ENCODE measurements around the gene WDFY1. TPM values are rescaled to one million over a fixed set of nuclear protein-coding genes. Genes with fewer than 3 reads are reported as not detected.
A peak's percentile ranks its signal among the peaks of the same experiment; 100 is the strongest.

The WDFY1 gene
- total RNA-seq, 1 experiment from 2014 or later, result 44.7 TPM

DNA sequence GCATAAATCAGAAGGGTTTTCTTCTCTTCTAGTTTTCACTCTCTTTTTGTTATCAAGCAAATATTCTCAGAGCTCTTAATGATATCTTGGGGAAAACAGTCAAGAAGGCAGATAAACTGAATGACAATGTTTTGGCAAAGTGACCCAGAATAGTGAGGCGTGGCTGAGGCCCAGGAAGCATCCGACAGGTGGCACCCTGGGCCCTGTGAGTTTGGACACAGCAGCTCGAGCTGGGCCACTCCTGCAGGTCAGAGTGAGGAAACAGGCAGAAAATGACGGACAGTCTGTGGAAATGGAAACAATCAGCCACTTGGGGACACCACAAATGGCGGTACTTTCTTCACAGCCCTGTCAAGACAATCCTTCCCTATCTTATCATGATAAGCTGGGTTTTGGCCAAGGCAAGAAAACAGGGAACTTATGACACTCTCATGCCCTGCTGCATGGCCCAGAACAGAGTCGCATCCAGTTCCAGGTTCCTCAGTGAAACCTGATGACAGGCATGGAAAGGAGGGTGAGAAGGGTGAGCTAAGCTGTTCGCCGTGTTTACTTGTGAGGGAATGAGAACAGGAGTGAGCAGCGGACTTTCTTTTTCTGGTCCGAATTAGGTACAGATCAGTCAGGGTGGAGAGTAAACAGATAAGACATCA lies 44.2 kb upstream of the WDFY1 start:
- no peak overlapping the region for H3K4me3 ChIP-seq (replicated peaks in 1 of 2; ENCODE audit: low read depth in 1 of 2, low read length in 2 of 2)
- intact Hi-C loops (cut with micrococcal nuclease), result loop anchor here (1.0 kb wide), 1 partner anchor 295 kb away; no protein-coding TSS in a partner anchor
- H3K79me2 ChIP-seq (ENCODE audit: insufficient read depth, low read length), result no peaks in the 10 kb centered on the region
- TF ChIP-seq RAD21 (IDR thresholded peaks at IDR 0.05; ENCODE audit: low read depth) (peak; percentile 62), POLR2A (IDR thresholded peaks at IDR 0.05; ENCODE audit: borderline replicate concordance, extremely low read depth, insufficient read depth, insufficient read length) (no peak), ZNF274 (IDR thresholded peaks at IDR 0.05; ENCODE audit: low read depth, low read length) (no peak), TCF7L2 (IDR thresholded peaks at IDR 0.05; ENCODE audit: borderline replicate concordance, extremely low read depth, insufficient read depth, insufficient read length) (no peak), POLR2AphosphoS5 (IDR thresholded peaks at IDR 0.05; ENCODE audit: low read depth, low read length) (no peak), JUND (IDR thresholded peaks at IDR 0.05) (no peak), CEBPB (IDR thresholded peaks at IDR 0.05; ENCODE audit: low read depth) (no peak), FOSL1 (IDR thresholded peaks at IDR 0.05; ENCODE audit: low read depth) (no peak), EZH2phosphoT487 (IDR thresholded peaks at IDR 0.05; ENCODE audit: borderline replicate concordance) (no peak), ZFX (IDR thresholded peaks at IDR 0.05) (no peak), SIN3A (IDR thresholded peaks at IDR 0.05; ENCODE audit: low read depth) (no peak), CBX3 (IDR thresholded peaks at IDR 0.05; ENCODE audit: low read depth) (no peak), SP1 (IDR thresholded peaks at IDR 0.05; ENCODE audit: low read depth) (no peak)
- TF ChIP-seq, protein P1, sequence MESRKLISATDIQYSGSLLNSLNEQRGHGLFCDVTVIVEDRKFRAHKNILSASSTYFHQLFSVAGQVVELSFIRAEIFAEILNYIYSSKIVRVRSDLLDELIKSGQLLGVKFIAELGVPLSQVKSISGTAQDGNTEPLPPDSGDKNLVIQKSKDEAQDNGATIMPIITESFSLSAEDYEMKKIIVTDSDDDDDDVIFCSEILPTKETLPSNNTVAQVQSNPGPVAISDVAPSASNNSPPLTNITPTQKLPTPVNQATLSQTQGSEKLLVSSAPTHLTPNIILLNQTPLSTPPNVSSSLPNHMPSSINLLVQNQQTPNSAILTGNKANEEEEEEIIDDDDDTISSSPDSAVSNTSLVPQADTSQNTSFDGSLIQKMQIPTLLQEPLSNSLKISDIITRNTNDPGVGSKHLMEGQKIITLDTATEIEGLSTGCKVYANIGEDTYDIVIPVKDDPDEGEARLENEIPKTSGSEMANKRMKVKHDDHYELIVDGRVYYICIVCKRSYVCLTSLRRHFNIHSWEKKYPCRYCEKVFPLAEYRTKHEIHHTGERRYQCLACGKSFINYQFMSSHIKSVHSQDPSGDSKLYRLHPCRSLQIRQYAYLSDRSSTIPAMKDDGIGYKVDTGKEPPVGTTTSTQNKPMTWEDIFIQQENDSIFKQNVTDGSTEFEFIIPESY (IDR thresholded peaks at IDR 0.05; ENCODE audit: extremely low read depth, insufficient replicate concordance, low read length), result no peak
- TF ChIP-seq, protein P2, sequence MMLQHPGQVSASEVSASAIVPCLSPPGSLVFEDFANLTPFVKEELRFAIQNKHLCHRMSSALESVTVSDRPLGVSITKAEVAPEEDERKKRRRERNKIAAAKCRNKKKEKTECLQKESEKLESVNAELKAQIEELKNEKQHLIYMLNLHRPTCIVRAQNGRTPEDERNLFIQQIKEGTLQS (IDR thresholded peaks at IDR 0.05), result no peak
- TF ChIP-seq, protein P3, sequence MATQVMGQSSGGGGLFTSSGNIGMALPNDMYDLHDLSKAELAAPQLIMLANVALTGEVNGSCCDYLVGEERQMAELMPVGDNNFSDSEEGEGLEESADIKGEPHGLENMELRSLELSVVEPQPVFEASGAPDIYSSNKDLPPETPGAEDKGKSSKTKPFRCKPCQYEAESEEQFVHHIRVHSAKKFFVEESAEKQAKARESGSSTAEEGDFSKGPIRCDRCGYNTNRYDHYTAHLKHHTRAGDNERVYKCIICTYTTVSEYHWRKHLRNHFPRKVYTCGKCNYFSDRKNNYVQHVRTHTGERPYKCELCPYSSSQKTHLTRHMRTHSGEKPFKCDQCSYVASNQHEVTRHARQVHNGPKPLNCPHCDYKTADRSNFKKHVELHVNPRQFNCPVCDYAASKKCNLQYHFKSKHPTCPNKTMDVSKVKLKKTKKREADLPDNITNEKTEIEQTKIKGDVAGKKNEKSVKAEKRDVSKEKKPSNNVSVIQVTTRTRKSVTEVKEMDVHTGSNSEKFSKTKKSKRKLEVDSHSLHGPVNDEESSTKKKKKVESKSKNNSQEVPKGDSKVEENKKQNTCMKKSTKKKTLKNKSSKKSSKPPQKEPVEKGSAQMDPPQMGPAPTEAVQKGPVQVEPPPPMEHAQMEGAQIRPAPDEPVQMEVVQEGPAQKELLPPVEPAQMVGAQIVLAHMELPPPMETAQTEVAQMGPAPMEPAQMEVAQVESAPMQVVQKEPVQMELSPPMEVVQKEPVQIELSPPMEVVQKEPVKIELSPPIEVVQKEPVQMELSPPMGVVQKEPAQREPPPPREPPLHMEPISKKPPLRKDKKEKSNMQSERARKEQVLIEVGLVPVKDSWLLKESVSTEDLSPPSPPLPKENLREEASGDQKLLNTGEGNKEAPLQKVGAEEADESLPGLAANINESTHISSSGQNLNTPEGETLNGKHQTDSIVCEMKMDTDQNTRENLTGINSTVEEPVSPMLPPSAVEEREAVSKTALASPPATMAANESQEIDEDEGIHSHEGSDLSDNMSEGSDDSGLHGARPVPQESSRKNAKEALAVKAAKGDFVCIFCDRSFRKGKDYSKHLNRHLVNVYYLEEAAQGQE (IDR thresholded peaks at IDR 0.05; ENCODE audit: low read depth), result no peak
- TF ChIP-seq, protein P4, sequence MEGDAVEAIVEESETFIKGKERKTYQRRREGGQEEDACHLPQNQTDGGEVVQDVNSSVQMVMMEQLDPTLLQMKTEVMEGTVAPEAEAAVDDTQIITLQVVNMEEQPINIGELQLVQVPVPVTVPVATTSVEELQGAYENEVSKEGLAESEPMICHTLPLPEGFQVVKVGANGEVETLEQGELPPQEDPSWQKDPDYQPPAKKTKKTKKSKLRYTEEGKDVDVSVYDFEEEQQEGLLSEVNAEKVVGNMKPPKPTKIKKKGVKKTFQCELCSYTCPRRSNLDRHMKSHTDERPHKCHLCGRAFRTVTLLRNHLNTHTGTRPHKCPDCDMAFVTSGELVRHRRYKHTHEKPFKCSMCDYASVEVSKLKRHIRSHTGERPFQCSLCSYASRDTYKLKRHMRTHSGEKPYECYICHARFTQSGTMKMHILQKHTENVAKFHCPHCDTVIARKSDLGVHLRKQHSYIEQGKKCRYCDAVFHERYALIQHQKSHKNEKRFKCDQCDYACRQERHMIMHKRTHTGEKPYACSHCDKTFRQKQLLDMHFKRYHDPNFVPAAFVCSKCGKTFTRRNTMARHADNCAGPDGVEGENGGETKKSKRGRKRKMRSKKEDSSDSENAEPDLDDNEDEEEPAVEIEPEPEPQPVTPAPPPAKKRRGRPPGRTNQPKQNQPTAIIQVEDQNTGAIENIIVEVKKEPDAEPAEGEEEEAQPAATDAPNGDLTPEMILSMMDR (IDR thresholded peaks at IDR 0.05 in 2 of 3, conservative IDR thresholded peaks at IDR 0.05 in 1 of 3; ENCODE audit: borderline replicate concordance in 1 of 3, insufficient read depth in 1 of 3, low read depth in 2 of 3, low read length in 2 of 3), result peak; percentile 52 to 58 (median 54); a peak in 5 of 6 replicates
- no peaks in the 10 kb centered on the region for H3K27me3 ChIP-seq (ENCODE audit: insufficient read depth, low read length)
- no peak overlapping the region for H3K27ac ChIP-seq (ENCODE audit: low read depth, low read length)
- no peaks in the 10 kb centered on the region for H3K9me3 ChIP-seq (ENCODE audit: control insufficient read depth in 1 of 2, insufficient read depth in 1 of 2, low read depth in 1 of 2, low read length in 2 of 2)
- ATAC-seq (peak; percentile 85), DNase-seq (ENCODE audit: low read depth, low spot score) (peak; percentile 24)
- no TSS peak for BruUV-seq (replicated peaks)
- H3K9me2 ChIP-seq (ENCODE audit: insufficient read depth), result no peaks in the 10 kb centered on the region
- H3K4me2 ChIP-seq (ENCODE audit: low read length), result no peak overlapping the region
- no peak overlapping the region for H2AFZ ChIP-seq (ENCODE audit: low read depth, low read length, poor library complexity, severe bottlenecking)
- ChIA-PET POLR2A (no interaction called here), CTCF (interaction anchor here (1.7 to 2.1 kb wide), 2 partner anchors 19 to 298 kb away, joined by 5 to 7 read pairs; no protein-coding TSS in a partner anchor), RAD21 (ENCODE audit: low non-redundant PET in 1 of 2, low total read pairs in 2 of 2, uncharacterized antibody in 2 of 2, unreplicated experiment in 2 of 2) (interaction anchor here (1.4 to 1.9 kb wide), 2 partner anchors 295 kb away, joined by 4 to 6 read pairs; no protein-coding TSS in a partner anchor)
- no peaks in the 10 kb centered on the region for H4K20me1 ChIP-seq (ENCODE audit: insufficient read depth)
- peaks cover 0 to 9% of the 10 kb centered on the region in 2 experiments; a peak in 2 of 4 replicates for H3K4me1 ChIP-seq (ENCODE audit: control insufficient read depth in 1 of 2, insufficient read depth in 2 of 2, low read length in 2 of 2)
- peaks cover 0 to 2% of the 10 kb centered on the region in 2 experiments; a peak in 1 of 4 replicates for H3K36me3 ChIP-seq (ENCODE audit: control insufficient read depth in 1 of 2, insufficient read depth in 2 of 2, low read length in 2 of 2)
- no peak overlapping the region for H3K9ac ChIP-seq (ENCODE audit: low read length)

Data from HCT116 (cell line).